ENCODE results near the gene CAMK1G. TPM values are rescaled to one million over a fixed set of nuclear protein-coding genes. Genes with fewer than 3 reads are reported as not detected.

The CAMK1G gene
- total RNA-seq, 3 donors from 2014 or later: 0.60 TPM; not detected in 2

DNA sequence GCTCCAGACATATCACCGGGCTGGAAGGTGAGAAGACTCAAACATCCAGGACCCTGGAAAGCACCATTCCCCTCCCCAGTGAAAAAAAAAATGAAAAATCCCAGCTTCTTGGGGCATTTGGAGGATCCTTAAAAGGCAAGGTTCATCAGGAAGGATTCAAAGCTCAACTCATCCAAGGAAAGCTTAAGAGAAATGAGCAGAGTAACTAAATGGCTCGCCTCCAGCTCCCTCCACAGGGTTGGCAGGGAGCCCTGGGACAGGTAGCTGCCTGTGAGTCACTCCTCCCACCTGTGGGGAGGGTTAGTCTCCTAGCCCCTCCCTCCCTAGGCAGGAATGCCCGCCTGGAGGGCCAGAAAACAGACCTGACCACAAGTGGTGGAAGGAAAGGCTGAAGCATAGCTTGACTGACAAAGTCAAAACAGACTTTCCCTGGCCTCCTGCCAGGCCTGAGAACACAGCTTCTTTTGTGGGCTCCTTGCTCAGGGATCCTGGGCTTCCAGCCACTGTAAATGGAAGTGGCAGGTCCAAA, 69.4 kb downstream of the CAMK1G start:
- DNase-seq (peak; percentile 92 to 97 (median 92)), ATAC-seq (peak; percentile 83)
- peaks cover 52% of the 10 kb centered on the region for H3K4me1 ChIP-seq (ENCODE audit: low read depth)
- no peaks in the 10 kb centered on the region for H3K36me3 ChIP-seq (ENCODE audit: low read depth)
- TF ChIP-seq, protein P1, sequence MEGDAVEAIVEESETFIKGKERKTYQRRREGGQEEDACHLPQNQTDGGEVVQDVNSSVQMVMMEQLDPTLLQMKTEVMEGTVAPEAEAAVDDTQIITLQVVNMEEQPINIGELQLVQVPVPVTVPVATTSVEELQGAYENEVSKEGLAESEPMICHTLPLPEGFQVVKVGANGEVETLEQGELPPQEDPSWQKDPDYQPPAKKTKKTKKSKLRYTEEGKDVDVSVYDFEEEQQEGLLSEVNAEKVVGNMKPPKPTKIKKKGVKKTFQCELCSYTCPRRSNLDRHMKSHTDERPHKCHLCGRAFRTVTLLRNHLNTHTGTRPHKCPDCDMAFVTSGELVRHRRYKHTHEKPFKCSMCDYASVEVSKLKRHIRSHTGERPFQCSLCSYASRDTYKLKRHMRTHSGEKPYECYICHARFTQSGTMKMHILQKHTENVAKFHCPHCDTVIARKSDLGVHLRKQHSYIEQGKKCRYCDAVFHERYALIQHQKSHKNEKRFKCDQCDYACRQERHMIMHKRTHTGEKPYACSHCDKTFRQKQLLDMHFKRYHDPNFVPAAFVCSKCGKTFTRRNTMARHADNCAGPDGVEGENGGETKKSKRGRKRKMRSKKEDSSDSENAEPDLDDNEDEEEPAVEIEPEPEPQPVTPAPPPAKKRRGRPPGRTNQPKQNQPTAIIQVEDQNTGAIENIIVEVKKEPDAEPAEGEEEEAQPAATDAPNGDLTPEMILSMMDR (IDR thresholded peaks at IDR 0.05): no peak
- intact Hi-C loops (cut with DNase I, micrococcal nuclease): no loop called here
- H3K9me3 ChIP-seq: no peaks in the 10 kb centered on the region
- H3K4me3 ChIP-seq: no peak overlapping the region

DNA sequence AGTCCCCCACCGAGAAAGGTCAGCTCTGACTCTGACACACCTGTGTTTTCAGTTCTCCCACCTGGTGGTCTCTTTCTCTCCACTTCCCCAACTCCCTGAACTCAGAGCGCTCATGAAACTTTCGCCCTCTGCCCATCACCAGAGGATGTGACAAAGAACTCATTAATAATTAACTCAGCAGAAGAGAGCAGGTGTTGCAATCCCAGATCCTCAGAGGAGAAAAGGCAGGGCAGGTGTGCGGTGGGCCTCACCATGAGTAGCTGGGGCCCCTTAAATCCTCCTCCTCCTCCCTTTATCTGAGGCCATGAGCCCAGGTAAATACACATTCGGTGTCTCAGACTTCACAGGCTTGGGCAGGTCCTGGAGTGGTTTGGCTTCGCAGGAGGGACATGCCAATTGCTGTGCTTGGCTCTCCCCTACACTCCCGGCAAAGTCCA, 70.4 kb downstream of the CAMK1G start:
- intact Hi-C loops (cut with DNase I, micrococcal nuclease): no loop called here
- Histone ChIP-seq H3K36me3 (ENCODE audit: low read depth) (no peaks in the 10 kb centered on the region), H3K4me1 (ENCODE audit: low read depth) (peaks cover 44% of the 10 kb centered on the region), H3K9me3 (no peaks in the 10 kb centered on the region), H3K4me3 (no peak overlapping the region)
- TF ChIP-seq, protein P1 (IDR thresholded peaks at IDR 0.05): no peak
- ATAC-seq: peak; percentile 58
- DNase-seq: peak in 2 of 3 donors; percentile 56 to 58

DNA sequence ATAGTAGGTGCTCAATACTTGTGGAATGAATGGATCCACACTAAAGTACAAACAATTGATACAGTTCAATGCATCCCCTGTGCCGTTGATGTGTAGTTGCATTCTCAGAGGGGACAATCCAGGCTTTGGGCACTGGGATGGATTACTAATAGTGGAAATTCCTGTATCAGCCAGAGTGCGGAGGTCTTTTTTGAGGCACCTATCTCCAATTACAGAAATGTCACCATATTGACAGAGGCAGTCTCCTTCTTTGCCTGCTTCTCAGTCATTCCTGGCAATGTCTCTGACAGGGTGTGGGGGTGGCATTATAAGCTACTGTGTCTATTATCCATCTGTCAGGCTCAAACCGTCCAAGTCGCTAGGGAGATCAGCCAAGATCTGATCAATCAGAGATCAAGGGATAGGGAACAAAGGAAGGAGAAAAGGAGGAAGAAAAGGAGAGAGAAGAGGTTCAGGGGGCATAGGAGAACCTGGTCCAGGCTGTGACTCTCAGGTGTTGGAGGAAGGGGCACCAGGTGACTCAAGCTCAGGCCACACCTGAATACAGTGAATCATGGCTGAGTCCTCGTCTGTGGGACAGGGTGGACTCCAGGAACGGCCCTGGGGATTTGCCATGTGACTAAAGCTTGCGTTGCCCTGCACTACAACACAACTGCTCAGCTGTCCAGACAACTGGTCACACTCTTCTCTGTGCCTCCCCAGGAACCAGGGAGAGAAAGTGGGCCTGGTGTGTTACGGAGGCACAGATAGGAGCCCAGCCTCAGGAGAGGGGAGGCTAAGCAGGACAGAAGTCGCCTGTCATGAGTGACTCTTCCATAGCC, 72.1 kb downstream of the CAMK1G start:
- TF ChIP-seq, protein P1 (IDR thresholded peaks at IDR 0.05): no peak
- Histone ChIP-seq H3K4me1 (ENCODE audit: low read depth) (peaks cover 31% of the 10 kb centered on the region), H3K9me3 (no peaks in the 10 kb centered on the region), H3K36me3 (ENCODE audit: low read depth) (no peaks in the 10 kb centered on the region), H3K4me3 (no peak overlapping the region)
- intact Hi-C loops (cut with DNase I, micrococcal nuclease): no loop called here
- peak in 1 of 3 donors; percentile 24 for DNase-seq
- ATAC-seq: peak; percentile 31

DNA sequence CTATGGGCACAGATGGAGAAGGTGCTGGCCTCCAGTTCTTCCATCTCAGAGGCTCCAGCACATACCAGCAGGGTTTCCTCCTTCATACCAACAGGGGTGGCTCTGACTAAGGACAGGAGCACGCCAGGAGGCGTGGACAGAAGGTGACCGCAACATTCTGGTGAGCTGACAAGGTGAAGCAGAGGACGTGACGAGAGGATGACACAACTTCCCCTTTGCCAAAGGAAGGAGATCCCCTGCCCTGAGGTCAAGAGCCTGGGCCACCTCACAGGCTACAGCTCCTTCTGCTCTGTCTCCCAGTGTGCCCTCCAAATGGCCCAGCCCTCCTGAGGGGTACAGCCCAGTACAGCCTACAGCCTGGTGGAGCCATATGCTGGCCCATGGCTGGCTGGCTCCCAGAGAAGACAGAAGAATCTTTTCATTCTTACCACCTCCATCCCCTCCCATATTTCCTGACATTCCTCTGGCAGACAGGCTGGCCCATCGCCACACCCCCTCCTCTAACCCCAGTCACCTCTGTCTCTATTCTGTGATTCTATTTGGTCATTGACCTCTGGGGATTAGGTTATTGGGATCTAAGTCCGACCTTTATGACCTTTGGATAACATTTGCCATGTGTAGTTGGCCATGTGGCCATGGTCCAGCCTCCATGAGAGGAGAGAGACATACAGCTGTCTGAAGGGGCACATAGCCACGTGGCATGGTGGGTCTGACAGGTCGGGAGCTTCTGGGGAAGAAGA, 73.8 kb downstream of the CAMK1G start:
- Histone ChIP-seq H3K9me3 (no peaks in the 10 kb centered on the region), H3K4me3 (no peak overlapping the region), H3K36me3 (ENCODE audit: low read depth) (no peaks in the 10 kb centered on the region), H3K4me1 (ENCODE audit: low read depth) (peaks cover 25% of the 10 kb centered on the region)
- intact Hi-C loops (cut with DNase I, micrococcal nuclease): no loop called here
- TF ChIP-seq, protein P1 (IDR thresholded peaks at IDR 0.05): no peak
- DNase-seq (no peak), ATAC-seq (no peak)

DNA sequence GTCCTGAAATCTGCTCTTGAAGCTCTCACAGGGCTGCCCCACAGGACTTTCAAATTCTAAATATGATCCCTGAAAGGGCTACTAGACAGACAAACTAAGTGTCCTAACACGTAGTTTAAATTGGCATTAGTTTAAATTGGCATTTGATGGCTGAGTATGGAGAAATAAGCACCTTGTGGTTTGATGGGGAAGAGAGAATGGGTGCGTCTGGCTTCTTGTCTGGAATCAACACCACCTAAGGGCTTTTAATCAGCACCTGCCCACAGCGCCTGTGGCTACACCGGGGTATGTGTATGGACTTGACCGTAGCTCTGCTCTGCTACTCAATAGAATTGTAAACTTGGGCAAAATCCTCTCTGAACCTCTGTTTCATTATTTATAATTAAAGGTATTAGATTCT, 74.4 kb downstream of the CAMK1G start:
- intact Hi-C loops (cut with DNase I, micrococcal nuclease): no loop called here
- no peaks in the 10 kb centered on the region for H3K36me3 ChIP-seq (ENCODE audit: low read depth)
- H3K4me1 ChIP-seq (ENCODE audit: low read depth): peaks cover 23% of the 10 kb centered on the region
- TF ChIP-seq, protein P1 (IDR thresholded peaks at IDR 0.05): no peak
- H3K9me3 ChIP-seq: no peaks in the 10 kb centered on the region
- ATAC-seq (no peak), DNase-seq (no peak)
- no peak overlapping the region for H3K4me3 ChIP-seq

Measured in mucosa of descending colon (tissue), 3 donors.